ENCODE results near the gene KRTAP9-2.
"Not testable (repeated sequence)": the region's sequence is repeated elsewhere in the genome, so short reads cannot be mapped to it uniquely, and the experiment has no call there.

KRTAP9-2 gene

GRCh38 chr17:41271858-41272257, 45.4 kb downstream of the KRTAP9-2 start:
- no peak for DNase-seq
- no peak overlapping the region for H3K4me3 Mint-ChIP-seq
- no peak for TF ChIP-seq CTCF (IDR thresholded peaks at IDR 0.05)
- H3K9me3 Mint-ChIP-seq, result no peaks in the 10 kb centered on the region
- H3K36me3 Mint-ChIP-seq (ENCODE audit: low read depth), result no peaks in the 10 kb centered on the region
- H3K4me1 Mint-ChIP-seq, result no peaks in the 10 kb centered on the region
- no peak overlapping the region for H3K27ac Mint-ChIP-seq
- peaks cover 5% of the 10 kb centered on the region for H3K27me3 Mint-ChIP-seq (ENCODE audit: low read depth, poor library complexity)

- not testable (repeated sequence) for H3K4me1 Mint-ChIP-seq; H3K27ac Mint-ChIP-seq; DNase-seq; H3K36me3 Mint-ChIP-seq (ENCODE audit: low read depth); H3K9me3 Mint-ChIP-seq; H3K4me3 Mint-ChIP-seq
- H3K27me3 Mint-ChIP-seq (ENCODE audit: low read depth, poor library complexity), result peaks cover 16% of the 10 kb centered on the region
These were observed 49.3 kb downstream of the KRTAP9-2 start, which contains the start of gene KRTAP9-7 for GRCh38 chr17:41275648-41276190. Gene KRTAP9-7, plus strand, starts transcription at chr17:41275698. Its CDS starts 0 bp downstream, at chr17:41275698.
